Measurements from ENCODE around the gene IGF2BP3. TPM values are rescaled to one million over a fixed set of nuclear protein-coding genes. Genes with fewer than 3 reads are reported as not detected.

IGF2BP3 gene
- total and polyA plus RNA-seq, 7 experiments from 2014 or later = 0.13 to 1.8 (median 0.80) TPM; not detected in 1

DNA sequence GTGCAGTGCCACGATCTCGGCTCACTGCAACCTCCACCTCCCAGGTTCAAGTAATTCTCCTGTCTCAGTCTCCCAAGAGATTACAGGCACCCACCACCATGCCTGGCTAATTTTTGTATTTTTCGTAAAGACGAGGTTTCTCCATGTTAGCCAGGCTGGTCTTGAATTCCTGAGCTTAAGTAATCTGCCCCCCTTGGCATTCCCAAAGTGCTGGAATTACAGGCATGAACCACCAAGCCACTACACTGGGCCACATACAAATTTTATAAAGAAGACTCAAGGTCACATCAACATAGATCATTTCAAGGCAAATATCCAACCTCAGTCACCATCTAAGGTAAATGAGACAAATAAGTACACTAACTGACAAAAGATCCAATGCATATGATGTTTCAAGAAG lies 32.1 kb downstream of the IGF2BP3 start:
- CTCF ChIA-PET = no interaction called here
- DNase-seq (no peak), ATAC-seq (no peak)
- no peak overlapping the region for H3K4me3 ChIP-seq (ENCODE audit: low read length)
- H3K27me3 ChIP-seq (ENCODE audit: control insufficient read depth in 2 of 2, insufficient read depth in 2 of 2, low read length in 2 of 2) = no peaks in the 10 kb centered on the region
- intact Hi-C loops (cut with micrococcal nuclease) = no loop called here
- Mint-ChIP-seq H3K9me3 (no peaks in the 10 kb centered on the region), H3K4me1 (no peaks in the 10 kb centered on the region), H3K27ac (no peak overlapping the region), H3K27me3 (peaks cover 7 to 29% (median 14%) of the 10 kb centered on the region in 5 donors), H3K4me3 (no peak overlapping the region), H3K36me3 (no peaks in the 10 kb centered on the region)
- POLR2A ChIA-PET = no interaction called here
- no peaks in the 10 kb centered on the region for H3K9me3 ChIP-seq (ENCODE audit: control insufficient read depth in 2 of 3, low read length in 3 of 3)
- H3K36me3 ChIP-seq (ENCODE audit: control insufficient read depth in 2 of 3, insufficient read depth in 3 of 3, low read length in 3 of 3) = no peaks in the 10 kb centered on the region
- no peak overlapping the region for H3K27ac ChIP-seq (ENCODE audit: low read depth, low read length)
- no peaks in the 10 kb centered on the region for H3K4me1 ChIP-seq (ENCODE audit: control insufficient read depth in 2 of 2, insufficient read depth in 2 of 2, low read length in 2 of 2)

DNA sequence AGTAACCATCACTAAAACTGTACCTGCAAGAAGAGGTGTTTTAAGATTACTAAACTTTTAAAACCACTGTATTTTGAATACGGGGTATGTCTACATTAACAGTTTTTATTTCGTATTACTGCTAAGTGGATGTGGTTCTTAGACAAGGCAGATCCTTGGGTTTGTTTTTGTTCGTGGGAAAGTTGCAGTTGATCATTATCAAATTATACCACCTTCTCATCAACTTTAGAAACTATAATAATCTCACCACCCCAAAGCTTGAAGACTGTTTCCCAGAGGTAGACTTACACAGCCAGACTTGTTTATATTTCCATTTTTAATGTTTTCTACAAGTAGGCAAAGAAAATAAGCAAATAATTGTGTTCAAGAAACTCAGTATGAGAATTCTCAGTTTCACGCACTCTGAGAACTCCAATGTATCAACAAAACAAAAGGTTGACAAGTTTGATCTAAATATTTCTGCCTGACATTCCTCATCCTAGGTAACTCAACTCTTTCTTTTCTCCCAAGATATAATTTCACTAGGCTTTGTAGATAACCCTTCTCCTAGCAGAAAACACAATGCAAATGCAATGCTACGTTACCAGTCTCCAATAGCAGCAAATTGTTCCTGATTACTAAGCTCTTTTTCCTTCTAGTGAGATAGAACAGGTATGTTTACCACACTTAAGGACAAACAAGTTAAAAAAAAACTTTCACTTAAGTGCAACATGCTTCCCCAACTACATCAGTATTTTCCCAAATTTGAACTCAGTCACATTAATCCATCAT lies 36.0 kb downstream of the IGF2BP3 start:
- Histone ChIP-seq H3K9me3 (ENCODE audit: control insufficient read depth in 2 of 3, low read length in 3 of 3) (no peaks in the 10 kb centered on the region), H3K36me3 (ENCODE audit: control insufficient read depth in 2 of 3, insufficient read depth in 3 of 3, low read length in 3 of 3) (no peaks in the 10 kb centered on the region), H3K27me3 (ENCODE audit: control insufficient read depth in 2 of 2, insufficient read depth in 2 of 2, low read length in 2 of 2) (no peaks in the 10 kb centered on the region), H3K4me1 (ENCODE audit: control insufficient read depth in 2 of 2, insufficient read depth in 2 of 2, low read length in 2 of 2) (no peaks in the 10 kb centered on the region), H3K27ac (ENCODE audit: low read depth, low read length) (no peak overlapping the region), H3K4me3 (ENCODE audit: low read length) (no peak overlapping the region)
- CTCF ChIA-PET = no interaction called here
- Mint-ChIP-seq H3K27me3 (peaks cover 18 to 35% (median 25%) of the 10 kb centered on the region in 5 donors), H3K4me1 (no peaks in the 10 kb centered on the region), H3K4me3 (no peak overlapping the region), H3K9me3 (no peaks in the 10 kb centered on the region), H3K27ac (no peak overlapping the region), H3K36me3 (no peaks in the 10 kb centered on the region)
- ATAC-seq (no peak), DNase-seq (no peak)
- intact Hi-C loops (cut with micrococcal nuclease) = loop anchor here in 1 of 2 donors (5.0 kb wide), 1 partner anchor 278 kb away; the partner anchor contains the start of gene STK31
- POLR2A ChIA-PET = interaction anchor here (0.6 kb wide), 1 partner anchor 114 kb away, joined by 3 read pairs; no protein-coding TSS in a partner anchor

DNA sequence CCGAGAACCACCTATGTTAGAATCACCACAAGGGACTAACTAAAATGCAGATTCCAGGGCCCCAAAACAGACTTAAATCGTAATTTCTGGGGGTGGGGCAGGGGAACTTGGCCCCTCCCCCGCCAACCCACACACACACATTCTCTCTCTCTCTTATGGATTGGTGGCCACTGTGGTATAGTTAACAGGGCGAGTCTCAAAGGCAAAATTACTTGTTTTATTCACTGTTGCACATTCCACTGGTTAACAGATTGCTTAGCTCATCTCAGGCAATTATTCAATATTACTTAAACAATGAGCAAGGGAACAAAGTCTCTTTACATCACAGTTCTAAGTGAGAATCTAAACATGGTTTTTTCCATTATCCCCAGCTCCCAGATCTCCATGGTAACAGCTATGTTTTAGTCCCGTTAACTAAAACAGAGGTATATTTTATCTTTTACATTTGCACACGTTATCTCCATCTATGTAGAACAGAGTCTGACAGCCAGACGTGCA lies 38.5 kb downstream of the IGF2BP3 start:
- Histone ChIP-seq H3K27me3 (ENCODE audit: control insufficient read depth in 2 of 2, insufficient read depth in 2 of 2, low read length in 2 of 2) (no peaks in the 10 kb centered on the region), H3K4me3 (ENCODE audit: low read length) (no peak overlapping the region), H3K9me3 (ENCODE audit: control insufficient read depth in 2 of 3, low read length in 3 of 3) (no peaks in the 10 kb centered on the region), H3K4me1 (ENCODE audit: control insufficient read depth in 2 of 2, insufficient read depth in 2 of 2, low read length in 2 of 2) (no peaks in the 10 kb centered on the region), H3K27ac (ENCODE audit: low read depth, low read length) (no peak overlapping the region), H3K36me3 (ENCODE audit: control insufficient read depth in 2 of 3, insufficient read depth in 3 of 3, low read length in 3 of 3) (no peaks in the 10 kb centered on the region)
- ATAC-seq (no peak), DNase-seq (no peak)
- H3K27ac Mint-ChIP-seq = no peak overlapping the region
- ChIA-PET CTCF (interaction anchor here (2.1 kb wide), 1 partner anchor 159 kb away, joined by 6 read pairs; no protein-coding TSS in a partner anchor), POLR2A (no interaction called here)
- H3K36me3 Mint-ChIP-seq = no peaks in the 10 kb centered on the region
- H3K4me1 Mint-ChIP-seq = no peaks in the 10 kb centered on the region
- no peak overlapping the region for H3K4me3 Mint-ChIP-seq
- intact Hi-C loops (cut with micrococcal nuclease) = loop anchor here in 1 of 2 donors (5.0 kb wide), 1 partner anchor 281 kb away; the partner anchor contains the start of gene STK31
- H3K27me3 Mint-ChIP-seq = peaks cover 20 to 33% (median 26%) of the 10 kb centered on the region in 5 donors
- H3K9me3 Mint-ChIP-seq = no peaks in the 10 kb centered on the region

DNA sequence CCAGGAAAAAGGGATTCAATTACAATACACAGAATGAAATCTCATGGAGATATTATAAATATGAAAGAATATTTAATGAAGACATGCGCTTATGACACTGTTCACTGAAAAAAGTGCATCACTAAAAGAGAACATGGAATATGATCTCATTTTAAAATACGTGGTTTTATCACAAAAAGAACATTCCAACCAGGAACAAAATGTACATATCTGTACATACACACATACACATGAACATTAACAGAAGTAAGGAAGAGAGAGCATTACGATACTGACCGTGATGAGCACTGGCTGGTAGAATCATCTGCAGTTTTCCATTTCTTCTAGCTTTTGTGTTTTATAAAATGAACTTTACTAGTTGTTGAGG lies 39.4 kb downstream of the IGF2BP3 start:
- intact Hi-C loops (cut with micrococcal nuclease) = loop anchor here (1.0 to 5.0 kb wide), 3 partner anchors 114 to 281 kb away; partner anchors contain the start of gene STK31 (in 1 of the 2)
- Mint-ChIP-seq H3K36me3 (no peaks in the 10 kb centered on the region), H3K9me3 (no peaks in the 10 kb centered on the region), H3K4me1 (no peaks in the 10 kb centered on the region), H3K4me3 (no peak overlapping the region), H3K27ac (no peak overlapping the region), H3K27me3 (peaks cover 21 to 33% (median 26%) of the 10 kb centered on the region in 5 donors)
- no peaks in the 10 kb centered on the region for H3K4me1 ChIP-seq (ENCODE audit: control insufficient read depth in 2 of 2, insufficient read depth in 2 of 2, low read length in 2 of 2)
- H3K27me3 ChIP-seq (ENCODE audit: control insufficient read depth in 2 of 2, insufficient read depth in 2 of 2, low read length in 2 of 2) = no peaks in the 10 kb centered on the region
- no peak for ATAC-seq
- H3K4me3 ChIP-seq (ENCODE audit: low read length) = no peak overlapping the region
- no peaks in the 10 kb centered on the region for H3K36me3 ChIP-seq (ENCODE audit: control insufficient read depth in 2 of 3, insufficient read depth in 3 of 3, low read length in 3 of 3)
- no peak overlapping the region for H3K27ac ChIP-seq (ENCODE audit: low read depth, low read length)
- no peaks in the 10 kb centered on the region for H3K9me3 ChIP-seq (ENCODE audit: control insufficient read depth in 2 of 3, low read length in 3 of 3)
- CTCF ChIA-PET = interaction anchor here (0.6 to 2.1 kb wide), 2 partner anchors 21 to 158 kb away, joined by 3 to 6 read pairs; no protein-coding TSS in a partner anchor
- POLR2A ChIA-PET = no interaction called here
- DNase-seq = no peak

DNA sequence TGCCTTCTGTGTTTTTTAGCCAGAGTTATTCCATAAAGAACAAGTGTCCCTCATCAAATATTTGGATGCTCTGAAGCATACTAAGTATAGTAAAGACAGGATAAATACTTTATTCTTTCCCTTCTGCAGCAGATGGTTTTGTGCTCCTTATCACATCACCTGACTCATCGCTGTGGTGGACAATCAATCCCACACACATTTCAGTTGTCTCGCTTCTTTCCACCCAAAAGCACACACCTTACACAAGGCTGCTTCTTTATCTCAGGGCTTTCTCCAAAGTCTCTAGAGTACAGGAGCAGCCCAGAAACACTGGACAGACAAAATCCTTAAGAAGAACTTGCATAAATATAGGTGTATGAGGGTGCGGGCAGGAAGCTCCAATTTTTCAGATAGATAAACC lies 43.4 kb downstream of the IGF2BP3 start:
- intact Hi-C loops (cut with micrococcal nuclease) = no loop called here
- peak overlapping the region in 1 of 9 donors; percentile 19 for H3K27ac Mint-ChIP-seq
- Histone ChIP-seq H3K27ac (ENCODE audit: low read depth, low read length) (no peak overlapping the region), H3K9me3 (ENCODE audit: control insufficient read depth in 2 of 3, low read length in 3 of 3) (no peaks in the 10 kb centered on the region), H3K4me3 (ENCODE audit: low read length) (no peak overlapping the region), H3K36me3 (ENCODE audit: control insufficient read depth in 2 of 3, insufficient read depth in 3 of 3, low read length in 3 of 3) (no peaks in the 10 kb centered on the region), H3K27me3 (ENCODE audit: control insufficient read depth in 2 of 2, insufficient read depth in 2 of 2, low read length in 2 of 2) (no peaks in the 10 kb centered on the region), H3K4me1 (ENCODE audit: control insufficient read depth in 2 of 2, insufficient read depth in 2 of 2, low read length in 2 of 2) (no peaks in the 10 kb centered on the region)
- DNase-seq = no peak
- H3K9me3 Mint-ChIP-seq = no peaks in the 10 kb centered on the region
- no peak overlapping the region for H3K4me3 Mint-ChIP-seq
- peaks cover 17 to 34% (median 22%) of the 10 kb centered on the region in 5 donors for H3K27me3 Mint-ChIP-seq
- CTCF ChIA-PET = no interaction called here
- no peaks in the 10 kb centered on the region for H3K36me3 Mint-ChIP-seq
- POLR2A ChIA-PET = no interaction called here
- no peak for ATAC-seq
- no peaks in the 10 kb centered on the region for H3K4me1 Mint-ChIP-seq

DNA sequence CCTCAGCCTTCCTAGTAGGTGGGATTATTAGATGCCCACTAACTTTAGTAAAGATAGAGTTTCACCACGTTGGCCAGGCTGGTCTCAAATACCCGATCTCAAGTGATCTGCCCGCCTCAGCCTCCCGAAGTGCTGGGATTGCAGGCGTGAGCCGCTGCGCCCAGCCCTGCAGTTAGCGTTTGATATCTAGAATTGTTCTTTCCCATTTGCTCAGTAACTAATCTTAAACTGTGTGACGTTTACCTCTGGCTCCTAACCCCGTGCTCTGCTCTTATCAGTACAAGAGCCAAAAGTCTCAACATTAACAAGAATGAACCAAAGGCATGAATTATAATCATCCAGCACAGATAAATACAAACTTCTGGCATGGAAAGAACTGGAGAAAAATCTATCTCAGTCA lies 47.4 kb downstream of the IGF2BP3 start:
- CTCF ChIA-PET = no interaction called here

More for the DNA sequence above, 47.4 kb downstream of the IGF2BP3 start:
- Mint-ChIP-seq H3K36me3 (no peaks in the 10 kb centered on the region), H3K4me1 (peaks cover 3 to 14% (median 7%) of the 10 kb centered on the region in 7 donors), H3K27ac (no peak overlapping the region), H3K4me3 (no peak overlapping the region), H3K9me3 (no peaks in the 10 kb centered on the region), H3K27me3 (peaks cover 0 to 15% (median 10%) of the 10 kb centered on the region in 5 donors)
- intact Hi-C loops (cut with micrococcal nuclease) = no loop called here
- DNase-seq (no peak), ATAC-seq (no peak)
- no peaks in the 10 kb centered on the region for H3K9me3 ChIP-seq (ENCODE audit: control insufficient read depth in 2 of 3, low read length in 3 of 3)
- no peaks in the 10 kb centered on the region for H3K27me3 ChIP-seq (ENCODE audit: control insufficient read depth in 2 of 2, insufficient read depth in 2 of 2, low read length in 2 of 2)
- H3K4me1 ChIP-seq (ENCODE audit: control insufficient read depth in 2 of 2, insufficient read depth in 2 of 2, low read length in 2 of 2) = no peaks in the 10 kb centered on the region
- H3K4me3 ChIP-seq (ENCODE audit: low read length) = no peak overlapping the region
- POLR2A ChIA-PET = no interaction called here
- H3K36me3 ChIP-seq (ENCODE audit: control insufficient read depth in 2 of 3, insufficient read depth in 3 of 3, low read length in 3 of 3) = no peaks in the 10 kb centered on the region
- H3K27ac ChIP-seq (ENCODE audit: low read depth, low read length) = no peak overlapping the region
